H1 (cell line): ENCODE measurements around the gene MCF2L. TPM values are rescaled to one million over a fixed set of nuclear protein-coding genes. Genes with fewer than 3 reads are reported as not detected.

Experiments used
- CEBPB ChIP-seq: IDR thresholded peaks from 2 replicates; pipeline ENCODE4 v1.6.1; 2012; ENCODE audit warnings: low read depth, low read length
- EGR1 ChIP-seq: IDR thresholded peaks from 2 replicates; pipeline ENCODE4 v1.6.1; 2011; ENCODE audit warnings: low read depth, low read length, borderline replicate concordance
- KDM1A ChIP-seq: fragments of 200-600, 300-600 bp; sonication (generic); IDR thresholded peaks from 2 replicates; pipeline ENCODE4 v1.7.1; 2016; ENCODE audit warnings: mild to moderate bottlenecking, low read length, borderline replicate concordance
- POLR2A ChIP-seq, 2 experiments: IDR thresholded peaks; 1 replicate in 1 of 2; 2 replicates in 1 of 2; pipeline ENCODE4 v1.6.1; 2011; ENCODE audit warnings: low read depth in 2 of 2, low read length in 2 of 2, mild to moderate bottlenecking in 2 of 2; ENCODE audit errors: control extremely low read depth in 1 of 2
- SAP30 ChIP-seq: fragments of 300-600 bp; sonication (generic); IDR thresholded peaks from 2 replicates; pipeline ENCODE4 v1.7.1; 2012; ENCODE audit warnings: low read length, moderate library complexity, mild to moderate bottlenecking, inconsistent platforms; ENCODE audit not compliant: insufficient read depth, insufficient replicate concordance
- SP2 ChIP-seq: IDR thresholded peaks from 2 replicates; pipeline ENCODE4 v1.6.1; 2012; ENCODE audit warnings: mild to moderate bottlenecking, low read length, inconsistent platforms
- SUZ12 ChIP-seq: fragments of 200-600 bp; sonication (generic); IDR thresholded peaks from 2 replicates; pipeline ENCODE4 v1.6.1; 2012; ENCODE audit warnings: mild to moderate bottlenecking, inconsistent platforms, low read length, moderate library complexity, mixed read lengths
- polyA plus RNA-seq, 7 experiments: library from polyadenylated mRNA; depleted of rRNA in 3 of 7; stranded (reverse) in 5 of 7; unstranded in 2 of 7; fragments of >200 nt in 5 of 7; fragments of 200-250 nt in 2 of 7; gene quantifications; 1 replicate in 5 of 7; 2 replicates in 1 of 7; 4 replicates in 1 of 7; pipeline versions ENCODE4 v1.2.1 to v1.2.3, GENCODE V29; 2011 to 2013; ENCODE audit warnings: missing spikeins in 2 of 7, mixed read lengths in 2 of 7
- total RNA-seq: library from RNA; stranded (reverse); fragmentation: NEBNext Ultra II Directional; extraction: Animal tissue kit (Norgen Biotek cat#: 25700); gene quantifications from 2 replicates; pipeline ENCODE4 v1.2.1, GENCODE V29; 2021
- TF ChIP-seq, protein P1 (sequence below): IDR thresholded peaks from 2 replicates; pipeline ENCODE4 v1.6.1; 2011; ENCODE audit warnings: low read length, improper control_type of control experiment

The MCF2L gene
- total and polyA plus RNA-seq, 2 of the 8 experiments (the other 6 are each of a cell fraction or from before 2014, with no cell fraction given): 10.1 to 24.4 TPM

DNA sequence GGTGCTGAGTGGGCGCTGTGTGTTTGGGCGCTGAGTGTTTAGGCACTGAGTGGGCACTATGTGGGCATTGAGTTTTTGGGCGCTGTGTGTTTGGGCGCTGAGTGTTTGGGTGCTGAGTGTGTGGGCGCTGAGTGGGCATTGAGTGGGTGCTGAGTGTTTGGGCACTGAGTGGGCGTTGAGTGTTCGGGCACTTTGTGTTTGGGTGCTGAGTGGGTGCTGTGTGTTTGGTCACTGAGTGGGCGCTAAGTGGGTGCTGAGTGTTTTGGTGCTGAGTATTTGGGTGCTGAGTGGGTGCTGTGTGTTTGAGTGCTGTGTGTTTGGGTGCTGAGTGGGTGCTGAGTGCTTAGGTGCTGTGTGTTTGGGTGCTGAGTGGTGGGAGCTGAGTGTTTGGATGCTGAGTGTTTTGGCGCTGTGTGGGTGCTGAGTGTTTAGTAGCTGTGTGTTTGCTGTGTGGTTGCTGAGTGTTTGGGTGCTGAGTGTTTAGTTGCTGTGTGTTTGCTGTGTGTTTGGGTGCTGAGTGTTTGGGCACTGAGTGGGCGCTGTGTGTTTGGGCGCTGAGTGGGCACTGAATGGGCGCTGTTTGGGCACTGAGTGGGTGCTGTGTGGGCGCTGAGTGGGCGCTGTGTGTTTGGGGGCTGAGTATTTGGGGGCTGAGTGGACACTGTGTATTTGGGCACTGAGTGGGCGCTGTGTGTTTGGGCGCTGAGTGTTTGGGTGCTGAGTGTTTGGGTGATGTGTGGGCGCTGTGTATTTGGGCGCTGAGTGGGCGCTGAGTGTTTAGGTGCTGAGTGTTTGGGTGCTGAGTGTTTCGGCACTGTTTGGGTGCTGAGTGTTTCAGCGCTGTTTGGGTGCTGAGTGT lies 89.3 kb downstream of the MCF2L start (continued):
- TF ChIP-seq SP2 (no peak), KDM1A (no peak), CEBPB (no peak), SUZ12 (no peak), POLR2A (IDR thresholded peaks at IDR 0.05; ENCODE audit: control extremely low read depth in 1 of 2, low read depth in 2 of 2, low read length in 2 of 2) (no peak), EGR1 (no peak), SAP30 (no peak)
- TF ChIP-seq, protein P1, sequence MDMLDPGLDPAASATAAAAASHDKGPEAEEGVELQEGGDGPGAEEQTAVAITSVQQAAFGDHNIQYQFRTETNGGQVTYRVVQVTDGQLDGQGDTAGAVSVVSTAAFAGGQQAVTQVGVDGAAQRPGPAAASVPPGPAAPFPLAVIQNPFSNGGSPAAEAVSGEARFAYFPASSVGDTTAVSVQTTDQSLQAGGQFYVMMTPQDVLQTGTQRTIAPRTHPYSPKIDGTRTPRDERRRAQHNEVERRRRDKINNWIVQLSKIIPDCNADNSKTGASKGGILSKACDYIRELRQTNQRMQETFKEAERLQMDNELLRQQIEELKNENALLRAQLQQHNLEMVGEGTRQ: no peak
